ENCODE measurements around the gene TMEM163.

Gene TMEM163

GRCh38 chr2:134573724-134574123 lies 145.1 kb downstream of the TMEM163 start:
- Histone ChIP-seq H3K79me2 (ENCODE audit: control insufficient read depth, insufficient read depth, low read length, poor library complexity) (no peaks in the 10 kb centered on the region), H3K23ac (ENCODE audit: low read length) (no peak overlapping the region), H3K36me3 (ENCODE audit: control insufficient read depth in 1 of 2, insufficient read depth in 2 of 2, low read length in 2 of 2) (no peaks in the 10 kb centered on the region), H3K4me2 (ENCODE audit: low read length) (no peak overlapping the region), H2BK12ac (ENCODE audit: low read length) (no peak overlapping the region), H3K79me1 (ENCODE audit: low read length) (no peaks in the 10 kb centered on the region), H3K14ac (ENCODE audit: low read length) (no peak overlapping the region), H3K9ac (ENCODE audit: low read length) (no peak overlapping the region), H3K18ac (ENCODE audit: low read length) (no peak overlapping the region), H2BK5ac (ENCODE audit: low read depth, low read length, poor library complexity) (no peak overlapping the region), H3K27me3 (ENCODE audit: insufficient read depth, low read length) (no peaks in the 10 kb centered on the region), H3K27ac (ENCODE audit: low read depth, low read length) (no peak overlapping the region), H2AK5ac (ENCODE audit: low read length) (no peak overlapping the region), H2BK120ac (ENCODE audit: insufficient read depth, low read length, poor library complexity) (no peak overlapping the region), H4K8ac (ENCODE audit: low read depth, low read length) (no peak overlapping the region), H4K12ac (ENCODE audit: low read depth, low read length) (no peak overlapping the region), H3K9me3 (ENCODE audit: insufficient read depth, low read depth, low read length) (no peaks in the 10 kb centered on the region), H3K4ac (ENCODE audit: low read depth, low read length) (no peak overlapping the region), H4K91ac (ENCODE audit: low read depth, low read length) (no peak overlapping the region), H2AFZ (ENCODE audit: insufficient read depth, low read length, poor library complexity) (no peak overlapping the region), H3K4me3 (ENCODE audit: low read depth, low read length) (no peak overlapping the region), H3K4me1 (ENCODE audit: control insufficient read depth in 1 of 2, insufficient read depth in 2 of 2, low read length in 2 of 2) (no peaks in the 10 kb centered on the region)
- DNase-seq, result no peak
- no CpG with 5 or more reads among the region's 1 CpG for WGBS (ENCODE audit: extremely low coverage, insufficient coverage, insufficient read length)

GRCh38 chr2:134573085-134573370 lies 145.8 kb downstream of the TMEM163 start:
- no peak overlapping the region for H3K9ac ChIP-seq (ENCODE audit: low read length)
- H4K12ac ChIP-seq (ENCODE audit: low read depth, low read length), result no peak overlapping the region
- no peaks in the 10 kb centered on the region for H3K27me3 ChIP-seq (ENCODE audit: insufficient read depth, low read length)
- H3K27ac ChIP-seq (ENCODE audit: low read depth, low read length), result no peak overlapping the region
- no peaks in the 10 kb centered on the region for H3K9me3 ChIP-seq (ENCODE audit: insufficient read depth, low read depth, low read length)
- no peak overlapping the region for H2BK12ac ChIP-seq (ENCODE audit: low read length)
- H4K91ac ChIP-seq (ENCODE audit: low read depth, low read length), result no peak overlapping the region
- H3K36me3 ChIP-seq (ENCODE audit: control insufficient read depth in 1 of 2, insufficient read depth in 2 of 2, low read length in 2 of 2), result no peaks in the 10 kb centered on the region
- no peak overlapping the region for H3K4me2 ChIP-seq (ENCODE audit: low read length)
- no peak overlapping the region for H2AK5ac ChIP-seq (ENCODE audit: low read length)
- no peaks in the 10 kb centered on the region for H3K79me2 ChIP-seq (ENCODE audit: control insufficient read depth, insufficient read depth, low read length, poor library complexity)
- DNase-seq, result no peak
- H3K23ac ChIP-seq (ENCODE audit: low read length), result no peak overlapping the region
- no peak overlapping the region for H3K18ac ChIP-seq (ENCODE audit: low read length)
- H3K4me1 ChIP-seq (ENCODE audit: control insufficient read depth in 1 of 2, insufficient read depth in 2 of 2, low read length in 2 of 2), result no peaks in the 10 kb centered on the region
- H2BK5ac ChIP-seq (ENCODE audit: low read depth, low read length, poor library complexity), result no peak overlapping the region
- H3K14ac ChIP-seq (ENCODE audit: low read length), result no peak overlapping the region
- no peak overlapping the region for H2BK120ac ChIP-seq (ENCODE audit: insufficient read depth, low read length, poor library complexity)
- H4K8ac ChIP-seq (ENCODE audit: low read depth, low read length), result no peak overlapping the region
- H2AFZ ChIP-seq (ENCODE audit: insufficient read depth, low read length, poor library complexity), result no peak overlapping the region
- H3K4me3 ChIP-seq (ENCODE audit: low read depth, low read length), result no peak overlapping the region
- H3K79me1 ChIP-seq (ENCODE audit: low read length), result no peaks in the 10 kb centered on the region
- no peak overlapping the region for H3K4ac ChIP-seq (ENCODE audit: low read depth, low read length)

- H3K4me3 ChIP-seq (ENCODE audit: low read depth, low read length), result no peak overlapping the region
- H3K14ac ChIP-seq (ENCODE audit: low read length), result no peak overlapping the region
- H3K79me2 ChIP-seq (ENCODE audit: control insufficient read depth, insufficient read depth, low read length, poor library complexity), result no peaks in the 10 kb centered on the region
- H4K91ac ChIP-seq (ENCODE audit: low read depth, low read length), result no peak overlapping the region
- no CpG with 5 or more reads among the region's 9 CpGs for WGBS (ENCODE audit: extremely low coverage, insufficient coverage, insufficient read length)
- no peak overlapping the region for H3K23ac ChIP-seq (ENCODE audit: low read length)
- H3K9ac ChIP-seq (ENCODE audit: low read length), result no peak overlapping the region
- H3K4me2 ChIP-seq (ENCODE audit: low read length), result no peak overlapping the region
- H3K9me3 ChIP-seq (ENCODE audit: insufficient read depth, low read depth, low read length), result no peaks in the 10 kb centered on the region
- no peaks in the 10 kb centered on the region for H3K4me1 ChIP-seq (ENCODE audit: control insufficient read depth in 1 of 2, insufficient read depth in 2 of 2, low read length in 2 of 2)
- H2BK5ac ChIP-seq (ENCODE audit: low read depth, low read length, poor library complexity), result no peak overlapping the region
- H4K8ac ChIP-seq (ENCODE audit: low read depth, low read length), result no peak overlapping the region
- no peak overlapping the region for H3K4ac ChIP-seq (ENCODE audit: low read depth, low read length)
- no peak overlapping the region for H2BK12ac ChIP-seq (ENCODE audit: low read length)
- no peak overlapping the region for H3K18ac ChIP-seq (ENCODE audit: low read length)
- no peak overlapping the region for H3K27ac ChIP-seq (ENCODE audit: low read depth, low read length)
- H3K79me1 ChIP-seq (ENCODE audit: low read length), result no peaks in the 10 kb centered on the region
- H2AK5ac ChIP-seq (ENCODE audit: low read length), result no peak overlapping the region
- H2AFZ ChIP-seq (ENCODE audit: insufficient read depth, low read length, poor library complexity), result no peak overlapping the region
- H3K27me3 ChIP-seq (ENCODE audit: insufficient read depth, low read length), result no peaks in the 10 kb centered on the region
- no peak overlapping the region for H4K12ac ChIP-seq (ENCODE audit: low read depth, low read length)
- H2BK120ac ChIP-seq (ENCODE audit: insufficient read depth, low read length, poor library complexity), result no peak overlapping the region
- H3K36me3 ChIP-seq (ENCODE audit: control insufficient read depth in 1 of 2, insufficient read depth in 2 of 2, low read length in 2 of 2), result no peaks in the 10 kb centered on the region
- no peak for DNase-seq
Measured at GRCh38 chr2:134572314-134573084, 146.3 kb downstream of the TMEM163 start.

- Histone ChIP-seq H2BK5ac (ENCODE audit: low read depth, low read length, poor library complexity) (no peak overlapping the region), H3K4me3 (ENCODE audit: low read depth, low read length) (no peak overlapping the region), H3K4me2 (ENCODE audit: low read length) (no peak overlapping the region), H3K23ac (ENCODE audit: low read length) (no peak overlapping the region), H3K4ac (ENCODE audit: low read depth, low read length) (no peak overlapping the region), H3K9me3 (ENCODE audit: insufficient read depth, low read depth, low read length) (no peaks in the 10 kb centered on the region), H4K8ac (ENCODE audit: low read depth, low read length) (no peak overlapping the region), H2BK12ac (ENCODE audit: low read length) (no peak overlapping the region), H3K27ac (ENCODE audit: low read depth, low read length) (no peak overlapping the region), H2BK120ac (ENCODE audit: insufficient read depth, low read length, poor library complexity) (no peak overlapping the region), H2AK5ac (ENCODE audit: low read length) (no peak overlapping the region), H4K12ac (ENCODE audit: low read depth, low read length) (no peak overlapping the region), H3K79me2 (ENCODE audit: control insufficient read depth, insufficient read depth, low read length, poor library complexity) (no peaks in the 10 kb centered on the region), H3K79me1 (ENCODE audit: low read length) (no peaks in the 10 kb centered on the region), H3K4me1 (ENCODE audit: control insufficient read depth in 1 of 2, insufficient read depth in 2 of 2, low read length in 2 of 2) (no peaks in the 10 kb centered on the region), H4K91ac (ENCODE audit: low read depth, low read length) (no peak overlapping the region), H3K9ac (ENCODE audit: low read length) (no peak overlapping the region), H3K18ac (ENCODE audit: low read length) (no peak overlapping the region), H2AFZ (ENCODE audit: insufficient read depth, low read length, poor library complexity) (no peak overlapping the region), H3K27me3 (ENCODE audit: insufficient read depth, low read length) (no peaks in the 10 kb centered on the region), H3K36me3 (ENCODE audit: control insufficient read depth in 1 of 2, insufficient read depth in 2 of 2, low read length in 2 of 2) (no peaks in the 10 kb centered on the region), H3K14ac (ENCODE audit: low read length) (no peak overlapping the region)
- DNase-seq, result no peak
- WGBS (ENCODE audit: extremely low coverage, insufficient coverage, insufficient read length), result no CpG with 5 or more reads among the region's 3 CpGs
Measured at GRCh38 chr2:134570676-134571075, 148.1 kb downstream of the TMEM163 start.
